ENCODE results near the gene MIOX. TPM values are rescaled to one million over a fixed set of nuclear protein-coding genes. Genes with fewer than 3 reads are reported as not detected.

The MIOX gene
- total and polyA plus RNA-seq, 9 of the 15 experiments (the other 6 are each of a cell fraction or from before 2014, with no cell fraction given): 0.08 TPM; not detected in 8

DNA sequence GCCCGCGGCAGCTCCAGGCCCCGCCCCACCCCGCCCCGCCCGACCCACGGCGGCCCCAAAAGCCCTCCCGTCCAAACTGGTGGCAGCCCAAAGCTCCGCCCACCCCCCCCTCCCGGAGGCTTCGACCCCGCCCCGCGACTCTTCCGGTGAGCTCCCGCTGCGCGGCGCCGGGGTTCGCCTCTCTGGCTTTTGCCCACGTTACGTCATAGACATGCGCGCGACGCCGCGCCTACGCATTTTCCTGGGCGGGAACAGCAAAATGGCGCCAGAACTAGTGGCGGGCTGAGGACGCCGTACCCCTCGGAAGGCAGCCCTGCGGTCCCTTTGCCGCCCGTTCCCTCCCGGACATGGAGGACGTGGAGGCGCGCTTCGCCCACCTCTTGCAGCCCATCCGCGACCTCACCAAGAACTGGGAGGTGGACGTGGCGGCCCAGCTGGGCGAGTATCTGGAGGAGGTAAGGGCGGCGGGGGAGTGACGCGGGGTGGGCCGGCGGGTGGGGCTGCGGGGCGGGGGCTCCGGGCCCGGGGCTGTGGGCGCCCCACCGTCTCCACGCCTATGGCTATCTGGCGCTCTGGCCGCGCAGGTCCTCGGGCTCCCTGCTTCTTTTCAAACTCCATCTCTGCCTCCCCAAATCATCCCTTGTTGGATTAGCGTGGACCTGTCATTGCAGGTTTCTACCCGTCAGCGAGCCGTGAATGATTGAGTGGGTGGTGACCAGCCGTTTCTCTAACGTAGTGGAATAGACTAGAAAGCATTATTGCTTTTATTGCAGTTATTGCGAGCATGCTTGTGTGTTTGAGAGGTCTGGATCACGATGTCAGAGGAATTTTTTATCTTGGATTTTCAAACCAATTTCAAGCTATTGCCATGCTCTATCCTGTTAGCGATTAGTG lies 21.6 kb downstream of the MIOX start, which contains the start of gene NCAPH2 (continued):
- TF ChIP-seq, protein P1, sequence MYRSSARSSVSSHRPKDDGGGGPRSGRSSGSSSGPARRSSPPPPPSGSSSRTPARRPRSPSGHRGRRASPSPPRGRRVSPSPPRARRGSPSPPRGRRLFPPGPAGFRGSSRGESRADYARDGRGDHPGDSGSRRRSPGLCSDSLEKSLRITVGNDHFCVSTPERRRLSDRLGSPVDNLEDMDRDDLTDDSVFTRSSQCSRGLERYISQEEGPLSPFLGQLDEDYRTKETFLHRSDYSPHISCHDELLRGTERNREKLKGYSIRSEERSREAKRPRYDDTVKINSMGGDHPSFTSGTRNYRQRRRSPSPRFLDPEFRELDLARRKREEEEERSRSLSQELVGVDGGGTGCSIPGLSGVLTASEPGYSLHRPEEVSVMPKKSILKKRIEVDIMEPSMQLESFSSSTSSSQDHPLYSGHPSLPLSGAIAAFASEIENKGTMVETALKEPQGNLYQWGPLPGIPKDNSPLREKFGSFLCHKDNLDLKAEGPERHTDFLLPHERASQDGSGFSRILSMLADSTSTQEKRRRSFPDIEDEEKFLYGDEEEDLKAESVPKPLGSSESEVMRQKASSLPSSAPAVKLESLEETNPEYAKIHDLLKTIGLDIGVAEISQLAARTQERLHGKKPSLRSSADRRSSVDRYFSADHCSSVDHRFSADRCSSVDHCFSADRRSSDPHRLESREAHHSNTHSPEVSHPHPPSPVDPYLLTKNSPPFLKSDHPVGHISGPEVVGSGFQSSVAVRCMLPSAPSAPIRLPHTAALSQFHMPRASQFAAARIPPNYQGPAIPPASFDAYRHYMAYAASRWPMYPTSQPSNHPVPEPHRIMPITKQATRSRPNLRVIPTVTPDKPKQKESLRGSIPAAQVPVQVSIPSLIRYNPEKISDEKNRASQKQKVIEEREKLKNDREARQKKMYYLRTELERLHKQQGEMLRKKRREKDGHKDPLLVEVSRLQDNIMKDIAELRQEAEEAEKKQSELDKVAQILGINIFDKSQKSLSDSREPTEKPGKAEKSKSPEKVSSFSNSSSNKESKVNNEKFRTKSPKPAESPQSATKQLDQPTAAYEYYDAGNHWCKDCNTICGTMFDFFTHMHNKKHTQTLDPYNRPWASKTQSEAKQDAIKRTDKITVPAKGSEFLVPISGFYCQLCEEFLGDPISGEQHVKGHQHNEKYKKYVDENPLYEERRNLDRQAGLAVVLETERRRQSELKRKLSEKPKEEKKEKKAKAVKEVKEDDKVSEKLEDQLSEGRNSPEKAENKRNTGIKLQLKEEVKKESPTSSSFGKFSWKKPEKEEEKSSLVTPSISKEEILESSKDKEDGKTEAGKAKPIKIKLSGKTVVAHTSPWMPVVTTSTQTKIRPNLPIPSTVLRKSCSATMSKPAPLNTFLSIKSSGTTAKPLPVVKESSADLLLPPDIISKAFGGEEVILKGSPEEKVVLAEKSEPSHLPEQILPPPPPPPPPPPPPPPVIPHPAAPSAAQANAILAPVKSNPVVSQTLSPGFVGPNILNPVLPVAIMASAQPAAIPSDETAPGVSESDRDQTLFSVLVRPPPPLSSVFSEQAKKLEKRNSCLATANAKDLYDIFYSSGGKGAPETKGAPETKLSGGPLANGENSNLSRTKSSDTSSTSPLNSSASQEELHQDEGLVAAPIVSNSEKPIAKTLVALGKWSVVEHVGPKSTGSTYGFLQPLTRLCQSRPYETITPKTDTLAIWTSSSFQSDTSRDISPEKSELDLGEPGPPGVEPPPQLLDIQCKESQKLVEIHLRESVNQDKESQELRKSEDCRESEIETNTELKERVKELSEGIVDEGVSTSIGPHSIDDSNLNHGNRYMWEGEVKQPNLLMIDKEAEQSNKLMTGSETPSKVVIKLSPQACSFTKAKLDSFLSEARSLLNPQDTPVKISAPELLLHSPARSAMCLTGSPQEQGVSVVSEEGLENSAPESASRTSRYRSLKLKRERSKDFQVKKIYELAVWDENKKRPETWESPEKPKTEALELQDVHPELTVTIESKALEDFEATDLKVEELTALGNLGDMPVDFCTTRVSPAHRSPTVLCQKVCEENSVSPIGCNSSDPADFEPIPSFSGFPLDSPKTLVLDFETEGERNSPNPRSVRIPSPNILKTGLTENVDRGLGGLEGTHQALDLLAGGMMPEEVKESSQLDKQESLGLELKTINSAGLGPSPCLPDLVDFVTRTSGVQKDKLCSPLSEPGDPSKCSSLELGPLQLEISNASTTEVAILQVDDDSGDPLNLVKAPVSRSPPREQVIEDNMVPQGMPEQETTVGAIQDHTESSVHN (IDR thresholded peaks at IDR 0.05; ENCODE audit: borderline replicate concordance in 1 of 2, low read depth in 1 of 2): no peak
- TF ChIP-seq MYC (IDR thresholded peaks at IDR 0.05; ENCODE audit: low read depth, low read length) (peak; percentile 45; the same call in 1 of the 2 replicates), MYC (CRISPR knock-in tag; IDR thresholded peaks at IDR 0.05; ENCODE audit: borderline replicate concordance, low read depth) (no peak), MAZ (CRISPR knock-in tag; conservative IDR thresholded peaks at IDR 0.05 in 1 of 2, IDR thresholded peaks at IDR 0.05 in 1 of 2) (peak; percentile 15 to 95; a peak in 2 of 4 replicates), NR2C2 (CRISPR knock-in tag; IDR thresholded peaks at IDR 0.05) (no peak), NR2C2 (tag; IDR thresholded peaks at IDR 0.05) (peak; percentile 77; the same call in 1 of the 2 replicates), MBD2 (IDR thresholded peaks at IDR 0.05; ENCODE audit: borderline replicate concordance, low read depth) (peak; percentile 67), BDP1 (IDR thresholded peaks at IDR 0.05; ENCODE audit: insufficient read depth, insufficient read length) (no peak), ZNF583 (CRISPR knock-in tag; IDR thresholded peaks at IDR 0.05) (no peak), MIER1 (IDR thresholded peaks at IDR 0.05; ENCODE audit: low read depth) (no peak), YBX1 (IDR thresholded peaks at IDR 0.05) (no peak), TAF9B (IDR thresholded peaks at IDR 0.05; ENCODE audit: partially characterized antibody) (peak; percentile 94)
- TF ChIP-seq, protein P2, sequence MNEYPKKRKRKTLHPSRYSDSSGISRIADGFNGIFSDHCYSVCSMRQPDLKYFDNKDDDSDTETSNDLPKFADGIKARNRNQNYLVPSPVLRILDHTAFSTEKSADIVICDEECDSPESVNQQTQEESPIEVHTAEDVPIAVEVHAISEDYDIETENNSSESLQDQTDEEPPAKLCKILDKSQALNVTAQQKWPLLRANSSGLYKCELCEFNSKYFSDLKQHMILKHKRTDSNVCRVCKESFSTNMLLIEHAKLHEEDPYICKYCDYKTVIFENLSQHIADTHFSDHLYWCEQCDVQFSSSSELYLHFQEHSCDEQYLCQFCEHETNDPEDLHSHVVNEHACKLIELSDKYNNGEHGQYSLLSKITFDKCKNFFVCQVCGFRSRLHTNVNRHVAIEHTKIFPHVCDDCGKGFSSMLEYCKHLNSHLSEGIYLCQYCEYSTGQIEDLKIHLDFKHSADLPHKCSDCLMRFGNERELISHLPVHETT (CRISPR knock-in tag; conservative IDR thresholded peaks at IDR 0.05 in 1 of 2, IDR thresholded peaks at IDR 0.05 in 1 of 2): peak in 1 of 2 experiments; percentile 77; a peak in 1 of 4 replicates
- TF ChIP-seq, protein P3, sequence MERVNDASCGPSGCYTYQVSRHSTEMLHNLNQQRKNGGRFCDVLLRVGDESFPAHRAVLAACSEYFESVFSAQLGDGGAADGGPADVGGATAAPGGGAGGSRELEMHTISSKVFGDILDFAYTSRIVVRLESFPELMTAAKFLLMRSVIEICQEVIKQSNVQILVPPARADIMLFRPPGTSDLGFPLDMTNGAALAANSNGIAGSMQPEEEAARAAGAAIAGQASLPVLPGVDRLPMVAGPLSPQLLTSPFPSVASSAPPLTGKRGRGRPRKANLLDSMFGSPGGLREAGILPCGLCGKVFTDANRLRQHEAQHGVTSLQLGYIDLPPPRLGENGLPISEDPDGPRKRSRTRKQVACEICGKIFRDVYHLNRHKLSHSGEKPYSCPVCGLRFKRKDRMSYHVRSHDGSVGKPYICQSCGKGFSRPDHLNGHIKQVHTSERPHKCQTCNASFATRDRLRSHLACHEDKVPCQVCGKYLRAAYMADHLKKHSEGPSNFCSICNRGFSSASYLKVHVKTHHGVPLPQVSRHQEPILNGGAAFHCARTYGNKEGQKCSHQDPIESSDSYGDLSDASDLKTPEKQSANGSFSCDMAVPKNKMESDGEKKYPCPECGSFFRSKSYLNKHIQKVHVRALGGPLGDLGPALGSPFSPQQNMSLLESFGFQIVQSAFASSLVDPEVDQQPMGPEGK (CRISPR knock-in tag; IDR thresholded peaks at IDR 0.05; ENCODE audit: borderline replicate concordance): no peak
